Ovary (tissue), 9 donors: ENCODE data around the gene NFIA. TPM values are rescaled to one million over a fixed set of nuclear protein-coding genes. Genes with fewer than 3 reads are reported as not detected.

Source experiments
- DNase-seq, 5 donors: peaks; one replicate each; pipeline ENCODE4 v3.0.0-alpha.2; 2019 to 2020
- H3K27ac ChIP-seq, 2 donors: fragments of 200-600 bp; one replicate each; pipeline versions ENCODE4 v1.5.1 to v1.8.0; 2019 to 2022
- H3K27me3 ChIP-seq: fragments of 200-600 bp; one replicate; pipeline ENCODE4 v1.8.0; 2022
- H3K36me3 ChIP-seq: fragments of 200-600 bp; sonication (generic); one replicate; pipeline ENCODE4 v1.5.1; 2019
- H3K4me1 ChIP-seq: one replicate; pipeline ENCODE4 v1.8.1; 2013; ENCODE audit warnings: mild to moderate bottlenecking, moderate library complexity; ENCODE audit not compliant: insufficient read depth
- H3K4me3 ChIP-seq: fragments of 200-600 bp; sonication (generic); one replicate; pipeline ENCODE4 v1.5.1; 2017
- H3K9me3 ChIP-seq, 2 donors: fragments of 200-600 bp in 1 of 2; sonication (generic) in 1 of 2; one replicate each; pipeline versions ENCODE4 v1.5.1 to v1.8.1; 2013 to 2019; ENCODE audit warnings: mild to moderate bottlenecking in 1 of 2, moderate library complexity in 1 of 2
- CTCF ChIP-seq, 3 donors: fragments of 450-650 bp in 2 of 3; fragments of 200-600 bp in 1 of 3; IDR thresholded peaks; one replicate each; pipeline versions ENCODE4 v1.5.1 to v1.8.0; 2016 to 2022; ENCODE audit warnings: antibody characterized with exemption in 3 of 3, mild to moderate bottlenecking in 1 of 3
- EP300 ChIP-seq: sonication (generic); formaldehyde crosslinking; IDR thresholded peaks from one replicate; pipeline ENCODE4 v1.6.1; 2017; ENCODE audit warnings: antibody characterized with exemption
- POLR2A ChIP-seq: fragments of 450-650 bp; IDR thresholded peaks from one replicate; pipeline ENCODE4 v1.6.1; 2017; ENCODE audit warnings: antibody characterized with exemption, mild to moderate bottlenecking, moderate library complexity
- WGBS, 3 donors: extraction: QIAGEN DNeasy Blood & Tissue Kit in 1 of 3; methylation state at CpG; one replicate each; pipeline versions ENCODE4 v1.1.5 to v1.1.7; 2013 to 2017; 5-methylcytosine and 5-hydroxymethylcytosine counted together
- intact Hi-C, 4 donors: fragments of 100-400 bp; cut with DNase I; formaldehyde crosslinking; loops; one replicate each; pipeline versions ENCODE4 v1.11.0 to v1.15.1; 2022 to 2023
- polyA plus RNA-seq, 2 donors: library from polyadenylated mRNA; stranded (reverse); fragments of 200-250 nt in 1 of 2; fragments of 350-450 nt in 1 of 2; fragmentation: Illumina TruSeq in 1 of 2; extraction: RNeasy Lipid Tissue Mini Kit (QIAGEN cat#74804) in 1 of 2; gene quantifications; one replicate each; pipeline ENCODE4 v1.2.3, GENCODE V29; 2013 to 2014
- total RNA-seq, 7 donors: library from RNA; depleted of rRNA in 2 of 7; stranded (reverse); fragments of >200 nt in 2 of 7; fragmentation: NEBNext Ultra II Directional in 3 of 7; extraction: Animal tissue kit (Norgen Biotek cat#: 25700) in 3 of 7; gene quantifications; one replicate each; pipeline versions ENCODE4 v1.1.0 to v1.2.4, GENCODE V29; 2016 to 2023
- donor health status: DM: no; HTN: no; CAD: no; lungs with moderate emphysema.
- donor health status: DM: no; HTN: no; CAD: no.
- donor health status: Bipolar disorder and iron deficiency.
- donor health status: DM: yes; HTN: yes; CAD: no.
- donor health status: DM: no; HTN: no; CAD: no.
- donor health status: DM: yes; HTN: yes; CAD: no.

Gene NFIA
- total and polyA plus RNA-seq, 9 donors: 11.8 to 115 (median 80.9) TPM

GRCh38 chr1:61494000-61494399 is 411.6 kb downstream of the NFIA start:
- no peak for DNase-seq
- no peaks in the 10 kb centered on the region for H3K36me3 ChIP-seq
- TF ChIP-seq CTCF (IDR thresholded peaks at IDR 0.05) (no peak), POLR2A (no peak), EP300 (no peak)
- H3K9me3 ChIP-seq: no peaks in the 10 kb centered on the region
- 78 to 81% (median 78%) methylated on average over 3 of the region's 3 CpGs for WGBS, 3 donors
- no peaks in the 10 kb centered on the region for H3K27me3 ChIP-seq
- H3K27ac ChIP-seq: no peak overlapping the region
- H3K4me3 ChIP-seq: no peak overlapping the region
- H3K4me1 ChIP-seq: peaks cover 3% of the 10 kb centered on the region
- intact Hi-C loops: no loop called here

GRCh38 chr1:61496501-61496900 is 414.1 kb downstream of the NFIA start:
- Histone ChIP-seq H3K27ac (no peak overlapping the region), H3K4me3 (no peak overlapping the region), H3K4me1 (peaks cover 1% of the 10 kb centered on the region), H3K27me3 (no peaks in the 10 kb centered on the region), H3K36me3 (no peaks in the 10 kb centered on the region), H3K9me3 (no peaks in the 10 kb centered on the region)
- TF ChIP-seq EP300: no peak
- no peak for TF ChIP-seq POLR2A
- TF ChIP-seq CTCF (IDR thresholded peaks at IDR 0.05): no peak
- no peak for DNase-seq
- intact Hi-C loops: no loop called here
- WGBS, 3 donors: 19 to 25% (median 20%) methylated on average over 4 of the region's 4 CpGs

GRCh38 chr1:61497013-61497412 is 414.7 kb downstream of the NFIA start:
- intact Hi-C loops: no loop called here
- no peaks in the 10 kb centered on the region for H3K9me3 ChIP-seq
- no peaks in the 10 kb centered on the region for H3K36me3 ChIP-seq
- no peaks in the 10 kb centered on the region for H3K4me1 ChIP-seq
- no peaks in the 10 kb centered on the region for H3K27me3 ChIP-seq
- no peak overlapping the region for H3K4me3 ChIP-seq
- TF ChIP-seq EP300: no peak
- TF ChIP-seq POLR2A: no peak
- no peak for TF ChIP-seq CTCF (IDR thresholded peaks at IDR 0.05)
- no peak for DNase-seq
- WGBS, 3 donors: 86 to 88% (median 87%) methylated on average over 3 of the region's 3 CpGs
- no peak overlapping the region for H3K27ac ChIP-seq

- intact Hi-C loops: no loop called here
- no peak for DNase-seq
- H3K27me3 ChIP-seq: no peaks in the 10 kb centered on the region
- 84 to 88% (median 85%) methylated on average over 8 of the region's 8 CpGs for WGBS, 3 donors
- H3K36me3 ChIP-seq: no peaks in the 10 kb centered on the region
- no peaks in the 10 kb centered on the region for H3K4me1 ChIP-seq
- H3K27ac ChIP-seq: no peak overlapping the region
- no peak overlapping the region for H3K4me3 ChIP-seq
- TF ChIP-seq POLR2A: no peak
- no peak for TF ChIP-seq EP300
- no peak for TF ChIP-seq CTCF (IDR thresholded peaks at IDR 0.05)
- H3K9me3 ChIP-seq: no peaks in the 10 kb centered on the region
Measured at GRCh38 chr1:61498342-61498741, 416.0 kb downstream of the NFIA start.
